ENCODE results near the gene HEATR5A.

DNA sequence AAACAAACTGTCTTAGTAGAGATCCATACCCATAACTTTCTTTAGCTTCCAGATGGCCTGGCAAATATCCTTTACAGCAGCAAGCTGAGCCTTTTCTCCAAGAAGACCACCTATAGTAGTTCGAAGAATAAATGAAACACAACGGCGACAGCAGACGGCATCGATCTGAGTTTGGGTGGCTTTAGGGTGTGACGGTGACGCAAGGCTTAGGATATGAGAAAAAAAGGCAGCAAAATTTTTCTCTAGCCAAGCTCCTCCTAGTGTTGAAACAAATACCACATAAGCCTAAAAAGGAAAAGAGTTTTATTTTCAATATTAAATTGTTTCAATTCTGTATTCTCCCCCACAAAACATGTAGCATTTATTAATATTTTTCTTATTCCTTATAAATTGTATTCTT lies 33.3 kb downstream of the HEATR5A start:
- no peak for TF ChIP-seq POLR2A (IDR thresholded peaks at IDR 0.05; ENCODE audit: low read depth, low read length)
- TF ChIP-seq TAF1 (IDR thresholded peaks at IDR 0.05; ENCODE audit: borderline replicate concordance, low read depth, low read length), result no peak
- no peak for TF ChIP-seq POLR2AphosphoS5 (IDR thresholded peaks at IDR 0.05; ENCODE audit: low read depth, low read length)
